ENCODE measurements around the gene EARS2.

The EARS2 gene

DNA sequence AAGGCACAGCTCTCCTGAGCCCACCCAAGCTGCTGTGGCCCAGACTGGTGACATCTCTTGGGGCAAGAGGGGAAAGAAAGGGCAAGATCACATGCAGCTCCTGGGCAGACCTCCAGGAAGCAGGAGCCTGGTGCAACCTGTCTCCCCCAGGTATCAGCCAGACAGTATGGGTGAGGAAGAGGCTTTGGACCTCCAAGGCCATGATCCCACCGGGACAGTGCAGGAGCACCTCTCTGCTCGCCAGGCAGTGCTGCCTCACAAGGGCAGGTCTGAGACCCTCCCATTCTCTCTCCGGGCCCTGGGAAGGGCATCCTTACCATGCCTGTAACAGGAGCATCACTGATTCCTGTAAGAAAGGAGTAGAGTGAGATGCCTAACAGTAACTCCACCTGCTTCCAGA is 78.6 kb downstream of the EARS2 start:
- H3K4me3 Mint-ChIP-seq, result no peak overlapping the region
- no peak overlapping the region for H3K27ac Mint-ChIP-seq
- H3K27me3 Mint-ChIP-seq (ENCODE audit: low read depth), result no peaks in the 10 kb centered on the region
- no peaks in the 10 kb centered on the region for H3K4me1 Mint-ChIP-seq (ENCODE audit: low read depth)
- H3K36me3 Mint-ChIP-seq (ENCODE audit: low read depth), result peaks cover 41% of the 10 kb centered on the region
- H3K9me3 Mint-ChIP-seq, result no peaks in the 10 kb centered on the region

DNA sequence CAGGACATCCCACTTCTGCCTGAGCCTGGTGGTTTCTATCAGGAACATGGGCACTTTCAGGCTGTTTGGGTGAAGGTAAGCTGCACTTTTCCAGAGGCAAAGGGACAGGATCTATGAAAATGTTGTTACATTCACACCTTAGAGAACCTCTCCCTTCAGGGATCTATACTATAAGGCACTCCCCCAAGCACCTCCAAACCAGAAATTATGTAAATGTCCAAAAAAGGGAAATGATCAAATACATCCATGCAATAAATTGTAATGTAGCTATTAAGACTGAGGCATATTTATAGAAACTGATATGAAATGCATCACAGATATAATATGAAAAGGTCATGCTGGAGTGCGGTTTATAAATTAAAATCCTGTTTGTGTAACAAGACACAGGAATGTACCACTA is 80.9 kb downstream of the EARS2 start:
- Mint-ChIP-seq H3K4me1 (ENCODE audit: low read depth) (no peaks in the 10 kb centered on the region), H3K36me3 (ENCODE audit: low read depth) (peaks cover 34% of the 10 kb centered on the region), H3K27me3 (ENCODE audit: low read depth) (no peaks in the 10 kb centered on the region), H3K9me3 (no peaks in the 10 kb centered on the region), H3K27ac (no peak overlapping the region), H3K4me3 (no peak overlapping the region)

Measured in T-helper 1 cell treated with Interleukin-12 subunit alpha and Interleukin-12 subunit beta and Interleukin-4 antibody, amounts not matched to agents 30 μg/mL and 1 μg/mL, for 36 hours (primary cell).